Panc1 (cell line): ENCODE results near the gene LHX1. TPM values are rescaled to one million over a fixed set of nuclear protein-coding genes. Genes with fewer than 3 reads are reported as not detected.

Source experiments
- ATAC-seq: fragments of 200-7000 bp; cut with Tn5 transposase; 2 replicates; pipeline ENCODE4 v1.9.1; 2020; ENCODE audit warnings: mild to moderate bottlenecking, moderate library complexity
- BruUV-seq: library from RNA; stranded (reverse); fragments of 400-500 nt; replicated peaks from 2 replicates; lab custom pipeline; 2021; lab: Mats Ljungman, UMichigan
- CTCF ChIA-PET: fragments of 300-600 bp; sonication (Branson Sonifier 250); formaldehyde crosslinking; loops from one replicate; lab custom pipeline; 2022; ENCODE audit warnings: antibody characterized with exemption; lab: Charles Lee
- POLR2A ChIA-PET: fragments of 300-600 bp; sonication (Branson Sonifier 250); formaldehyde crosslinking; loops from one replicate; lab custom pipeline; 2022; ENCODE audit warnings: antibody characterized with exemption; lab: Charles Lee
- DNase-seq: peaks from one replicate; pipeline ENCODE4 v3.0.0-alpha.2; 2010; ENCODE audit warnings: low read depth, low spot score
- H3K27ac ChIP-seq: 2 replicates; pipeline ENCODE4 v1.5.1; 2011; ENCODE audit warnings: mild to moderate bottlenecking, low read length, inconsistent platforms
- H3K27me3 ChIP-seq: fragments of 200-500 bp; sonication (Bioruptor generic); 2 replicates; pipeline ENCODE4 v1.6.0; 2014; ENCODE audit warnings: low read length, inconsistent platforms; ENCODE audit not compliant: control insufficient read depth, insufficient read depth
- H3K36me3 ChIP-seq: fragments of 200-500 bp; sonication (Bioruptor generic); 2 replicates; pipeline ENCODE4 v1.5.1; 2014; ENCODE audit warnings: inconsistent platforms, mild to moderate bottlenecking, low read length, moderate library complexity; ENCODE audit not compliant: control insufficient read depth, insufficient read depth
- H3K4me1 ChIP-seq: 2 replicates; pipeline ENCODE4 v1.5.1; 2011; ENCODE audit warnings: inconsistent platforms, mild to moderate bottlenecking, low read length, moderate library complexity; ENCODE audit not compliant: control insufficient read depth, insufficient read depth
- H3K4me3 ChIP-seq, 2 experiments: 2 replicates each; pipeline ENCODE4 v1.5.1; 2011 to 2012; ENCODE audit warnings: low read depth in 2 of 2, low read length in 2 of 2, mild to moderate bottlenecking in 2 of 2, inconsistent platforms in 1 of 2, moderate library complexity in 1 of 2
- H3K9me3 ChIP-seq: fragments of 200-500 bp; sonication (Bioruptor generic); 2 replicates; pipeline ENCODE4 v1.5.1; 2014; ENCODE audit warnings: low read depth, mild to moderate bottlenecking, inconsistent platforms, low read length, moderate library complexity; ENCODE audit not compliant: control insufficient read depth, insufficient read depth
- CTCF ChIP-seq: fragments of 450-650 bp; IDR thresholded peaks from 2 replicates; pipeline ENCODE4 v1.5.1; 2017; ENCODE audit warnings: mild to moderate bottlenecking
- POLR2AphosphoS5 ChIP-seq: IDR thresholded peaks from 2 replicates; pipeline ENCODE4 v1.6.1; 2012; ENCODE audit warnings: mild to moderate bottlenecking, low read depth, low read length, moderate library complexity
- REST ChIP-seq, 2 experiments: IDR thresholded peaks; 2 replicates each; pipeline ENCODE4 v1.6.1; 2011 to 2012; ENCODE audit warnings: low read depth in 2 of 2, control low read depth in 1 of 2, low read length in 1 of 2, mild to moderate bottlenecking in 1 of 2, moderate library complexity in 1 of 2; ENCODE audit not compliant: insufficient read depth in 1 of 2
- SIN3A ChIP-seq: IDR thresholded peaks from 2 replicates; pipeline ENCODE4 v1.6.1; 2012; ENCODE audit warnings: low read depth, mild to moderate bottlenecking, low read length, moderate library complexity, borderline replicate concordance; ENCODE audit not compliant: insufficient read depth
- TCF7L2 ChIP-seq: IDR thresholded peaks from 2 replicates; pipeline ENCODE4 v1.6.1; 2011; ENCODE audit warnings: mild to moderate bottlenecking, low read depth, low read length, inconsistent platforms
- in situ Hi-C: cut with HindIII; loops from 2 replicates; pipeline ENCODE4 v1.10.0; 2016; ENCODE audit warnings: low sequenced_read_pairs, low pct_unique_long_range_greater_than_20kb
- intact Hi-C: fragments of 100-400 bp; cut with micrococcal nuclease; formaldehyde crosslinking; loops from one replicate; pipeline ENCODE4 v1.10.0; 2022; ENCODE audit not compliant: unreplicated experiment
- total RNA-seq: library from RNA; stranded (reverse); gene quantifications from one replicate; pipeline ENCODE4 v1.2.1, GENCODE V29; 2021; ENCODE audit not compliant: unreplicated experiment

Gene LHX1
- total RNA-seq, 1 experiment from 2014 or later: 8.6 TPM

GRCh38 chr17:36940313-36941264 is 3.3 kb downstream of the LHX1 start:
- in situ Hi-C loops: no loop called here
- no peak for DNase-seq
- H3K27ac ChIP-seq: no peak overlapping the region
- no peaks in the 10 kb centered on the region for H3K4me1 ChIP-seq
- no peak for TF ChIP-seq SIN3A
- no peak for TF ChIP-seq POLR2AphosphoS5
- TF ChIP-seq CTCF: no peak
- no peak for TF ChIP-seq REST (IDR thresholded peaks at IDR 0.05; ENCODE audit: insufficient read depth in 1 of 2, low read depth in 2 of 2, low read length in 1 of 2)
- no peak for TF ChIP-seq TCF7L2
- ChIA-PET CTCF (no interaction called here), POLR2A (no interaction called here)
- H3K9me3 ChIP-seq: no peaks in the 10 kb centered on the region
- no peaks in the 10 kb centered on the region; the same call in 1 of the 2 replicates for H3K36me3 ChIP-seq
- no TSS peak for BruUV-seq
- ATAC-seq: no peak
- H3K4me3 ChIP-seq: no peak overlapping the region
- intact Hi-C loops: no loop called here
- no peaks in the 10 kb centered on the region for H3K27me3 ChIP-seq

GRCh38 chr17:36941265-36942010 is 4.2 kb downstream of the LHX1 start:
- H3K9me3 ChIP-seq: no peaks in the 10 kb centered on the region
- no peaks in the 10 kb centered on the region for H3K27me3 ChIP-seq
- ATAC-seq (no peak), DNase-seq (no peak)
- no peaks in the 10 kb centered on the region; the same call in 1 of the 2 replicates for H3K36me3 ChIP-seq
- CTCF ChIA-PET: no interaction called here
- no peak overlapping the region for H3K4me3 ChIP-seq
- BruUV-seq: no TSS peak
- in situ Hi-C loops: no loop called here
- TF ChIP-seq POLR2AphosphoS5 (no peak), CTCF (no peak), TCF7L2 (no peak), SIN3A (no peak), REST (IDR thresholded peaks at IDR 0.05; ENCODE audit: insufficient read depth in 1 of 2, low read depth in 2 of 2, low read length in 1 of 2) (no peak)
- no peak overlapping the region for H3K27ac ChIP-seq
- H3K4me1 ChIP-seq: no peaks in the 10 kb centered on the region
- intact Hi-C loops: no loop called here
- POLR2A ChIA-PET: no interaction called here
